Thyroid gland (tissue), 4 donors: ENCODE data around the gene PBX3.

Experiments used
- POLR2A ChIP-seq, 2 donors: fragments of 450-650 bp; IDR thresholded peaks; one replicate each; pipeline ENCODE4 v1.6.1; 2017; ENCODE audit warnings: antibody characterized with exemption in 2 of 2, mild to moderate bottlenecking in 2 of 2, moderate library complexity in 1 of 2
- TF ChIP-seq, protein P1 (sequence below), 6 experiments: fragments of 200-600 bp in 3 of 6; fragments of 450-650 bp in 3 of 6; sonication (generic) in 3 of 6; IDR thresholded peaks; one replicate each; pipeline ENCODE4 v1.5.1; 2016 to 2019; ENCODE audit warnings: antibody characterized with exemption in 6 of 6, mild to moderate bottlenecking in 2 of 6, inconsistent platforms in 1 of 6, moderate library complexity in 1 of 6

DNA sequence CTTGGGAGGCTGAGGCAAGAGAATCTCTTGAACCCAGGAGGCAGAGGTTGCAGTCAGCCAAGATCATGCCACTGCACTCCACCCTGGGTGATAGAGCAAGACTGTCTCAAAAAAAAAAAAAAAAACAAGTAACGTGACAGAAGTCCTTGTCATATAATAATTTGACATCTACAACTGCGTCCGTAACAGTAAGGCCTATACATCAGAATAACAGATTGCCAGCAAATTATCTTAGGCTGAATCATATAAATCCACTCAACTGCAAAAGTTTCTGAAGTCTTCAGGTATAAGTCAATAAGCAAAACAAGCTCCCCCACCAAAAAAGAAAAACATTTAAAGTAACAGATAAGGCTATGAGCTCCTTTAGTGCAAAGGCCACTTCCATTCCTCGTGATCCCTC, 43.5 kb upstream of the PBX3 start:
- TF ChIP-seq, protein P1, sequence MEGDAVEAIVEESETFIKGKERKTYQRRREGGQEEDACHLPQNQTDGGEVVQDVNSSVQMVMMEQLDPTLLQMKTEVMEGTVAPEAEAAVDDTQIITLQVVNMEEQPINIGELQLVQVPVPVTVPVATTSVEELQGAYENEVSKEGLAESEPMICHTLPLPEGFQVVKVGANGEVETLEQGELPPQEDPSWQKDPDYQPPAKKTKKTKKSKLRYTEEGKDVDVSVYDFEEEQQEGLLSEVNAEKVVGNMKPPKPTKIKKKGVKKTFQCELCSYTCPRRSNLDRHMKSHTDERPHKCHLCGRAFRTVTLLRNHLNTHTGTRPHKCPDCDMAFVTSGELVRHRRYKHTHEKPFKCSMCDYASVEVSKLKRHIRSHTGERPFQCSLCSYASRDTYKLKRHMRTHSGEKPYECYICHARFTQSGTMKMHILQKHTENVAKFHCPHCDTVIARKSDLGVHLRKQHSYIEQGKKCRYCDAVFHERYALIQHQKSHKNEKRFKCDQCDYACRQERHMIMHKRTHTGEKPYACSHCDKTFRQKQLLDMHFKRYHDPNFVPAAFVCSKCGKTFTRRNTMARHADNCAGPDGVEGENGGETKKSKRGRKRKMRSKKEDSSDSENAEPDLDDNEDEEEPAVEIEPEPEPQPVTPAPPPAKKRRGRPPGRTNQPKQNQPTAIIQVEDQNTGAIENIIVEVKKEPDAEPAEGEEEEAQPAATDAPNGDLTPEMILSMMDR (IDR thresholded peaks at IDR 0.05), result no peak
- TF ChIP-seq POLR2A (IDR thresholded peaks at IDR 0.05), result no peak
